T-helper 2 cell treated with Interferon-gamma antibody and Interleukin-4, amounts not matched to agents 100 ng/mL and 5 ng/mL, for 36 hours (primary cell): ENCODE results near the gene ZNF341. TPM values are rescaled to one million over a fixed set of nuclear protein-coding genes. Genes with fewer than 3 reads are reported as not detected.

Source experiments
- intact Hi-C: fragments of 100-400 bp; cut with micrococcal nuclease; formaldehyde crosslinking; loops from one replicate; pipeline ENCODE4 v1.15.1; 2023
- total RNA-seq: library from RNA; stranded (reverse); gene quantifications from 2 replicates; pipeline ENCODE4 v1.2.3, GENCODE V29; 2022

Gene ZNF341
- total RNA-seq, 1 donor from 2014 or later, result 6.4 TPM

DNA sequence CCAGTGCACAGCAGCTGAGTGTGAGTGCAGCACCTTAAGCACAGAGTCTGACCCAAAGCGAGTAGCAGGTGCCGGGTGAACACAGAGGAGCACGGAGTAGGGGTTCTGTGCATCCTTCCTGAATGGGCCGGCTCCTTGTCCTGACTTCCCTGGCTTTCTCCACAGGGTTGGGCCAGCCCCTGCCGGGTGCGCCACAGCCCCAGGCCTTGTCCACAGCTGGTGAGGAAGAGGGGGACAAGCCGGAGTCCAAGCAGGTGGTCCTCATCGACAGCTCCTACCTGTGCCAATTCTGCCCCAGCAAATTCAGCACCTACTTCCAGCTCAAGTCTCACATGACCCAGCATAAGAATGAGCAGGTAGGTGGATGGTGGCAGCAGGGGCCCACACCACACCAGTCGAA, 34.9 kb downstream of the ZNF341 start:
- intact Hi-C loops, result no loop called here

DNA sequence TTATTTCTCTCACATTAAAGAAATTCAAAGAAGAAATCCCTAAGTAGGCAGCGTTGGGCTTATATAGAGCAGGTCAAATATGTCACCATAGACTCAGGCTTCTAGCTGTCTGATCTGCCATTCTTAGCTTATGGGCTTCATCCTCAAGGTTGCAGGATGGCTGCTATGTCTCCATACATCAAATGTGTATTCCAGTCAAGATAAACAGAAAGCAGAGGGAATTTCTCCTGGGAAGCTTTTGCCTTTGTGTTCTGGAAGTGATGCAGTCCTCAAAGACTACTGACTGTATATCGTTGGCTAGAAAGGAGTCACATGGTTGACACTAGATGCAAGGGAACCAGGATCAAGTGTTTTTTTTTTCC, 36.0 kb downstream of the ZNF341 start:
- intact Hi-C loops, result no loop called here

DNA sequence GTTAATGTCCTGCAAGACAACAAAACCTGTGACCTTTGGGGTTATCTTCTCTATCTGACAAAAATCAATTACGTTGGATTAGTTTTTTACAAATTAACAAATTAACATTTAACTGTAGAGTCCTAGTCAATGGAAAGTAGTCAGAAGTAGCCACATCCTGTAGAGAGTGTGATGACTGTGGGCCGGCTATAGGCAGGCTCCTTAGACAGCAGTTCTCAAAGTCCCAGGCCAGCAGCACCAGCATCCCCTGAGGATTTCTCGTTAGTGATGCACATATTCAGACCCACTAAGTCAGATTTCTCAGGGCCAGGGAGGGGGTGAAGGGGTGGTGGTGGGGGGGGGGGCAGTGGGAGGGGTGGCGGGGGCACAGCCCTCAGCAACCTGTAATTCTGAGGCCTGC, 37.2 kb downstream of the ZNF341 start:
- intact Hi-C loops, result no loop called here

DNA sequence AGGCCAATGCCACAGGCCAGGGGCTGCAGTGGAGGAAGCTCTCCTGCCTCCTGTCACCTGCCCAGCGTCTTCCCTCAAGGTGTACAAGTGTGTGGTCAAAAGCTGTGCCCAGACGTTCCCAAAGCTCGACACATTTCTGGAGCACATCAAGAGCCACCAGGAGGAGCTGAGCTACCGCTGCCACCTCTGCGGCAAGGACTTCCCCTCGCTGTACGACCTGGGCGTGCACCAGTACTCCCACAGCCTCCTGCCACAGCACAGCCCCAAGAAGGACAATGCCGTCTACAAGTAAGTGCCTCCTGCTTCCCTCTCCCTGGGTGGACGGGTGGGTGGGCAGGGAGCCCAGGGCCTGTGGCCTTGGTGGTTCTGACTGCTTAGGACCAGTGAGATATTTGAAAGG, 38.2 kb downstream of the ZNF341 start:
- intact Hi-C loops, result no loop called here

DNA sequence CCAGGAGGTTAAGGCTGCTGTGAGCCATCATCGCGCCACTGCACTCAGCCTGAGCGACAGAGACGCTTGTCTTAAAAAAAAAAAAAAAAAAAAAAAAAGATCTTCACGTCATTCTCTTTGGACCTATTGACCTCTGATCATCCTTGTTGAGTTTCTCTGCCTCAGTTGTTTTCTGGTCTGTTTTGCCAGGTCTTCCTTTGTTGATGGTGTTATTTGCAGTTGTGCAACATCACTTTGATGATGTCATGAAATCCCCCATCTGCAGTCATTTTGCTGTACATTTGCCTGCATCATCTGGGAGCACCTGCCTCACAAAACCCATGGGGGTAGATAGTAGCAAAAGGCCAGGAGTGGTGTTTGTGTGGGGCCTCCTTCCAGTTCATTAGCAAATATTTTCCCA, 40.1 kb downstream of the ZNF341 start:
- intact Hi-C loops, result no loop called here

DNA sequence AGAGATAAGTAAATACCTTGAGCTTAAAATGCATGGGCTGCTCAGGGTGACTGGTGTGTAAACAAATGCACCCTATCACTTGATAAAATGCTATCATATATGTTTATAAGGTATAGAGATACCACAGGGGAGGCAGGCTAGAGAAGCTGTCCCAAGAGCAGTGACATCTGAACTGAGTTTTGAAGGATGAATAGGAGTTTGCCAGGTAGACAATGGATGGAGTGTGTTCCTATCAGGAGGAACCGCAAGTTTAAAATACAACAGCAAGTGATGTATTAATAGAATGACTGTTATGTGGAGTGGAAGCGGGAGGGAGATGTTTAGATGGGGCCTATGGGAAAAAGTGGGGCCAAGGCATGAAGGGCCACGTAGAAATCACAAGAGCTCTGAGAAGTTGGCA, 40.6 kb downstream of the ZNF341 start:
- intact Hi-C loops, result no loop called here

DNA sequence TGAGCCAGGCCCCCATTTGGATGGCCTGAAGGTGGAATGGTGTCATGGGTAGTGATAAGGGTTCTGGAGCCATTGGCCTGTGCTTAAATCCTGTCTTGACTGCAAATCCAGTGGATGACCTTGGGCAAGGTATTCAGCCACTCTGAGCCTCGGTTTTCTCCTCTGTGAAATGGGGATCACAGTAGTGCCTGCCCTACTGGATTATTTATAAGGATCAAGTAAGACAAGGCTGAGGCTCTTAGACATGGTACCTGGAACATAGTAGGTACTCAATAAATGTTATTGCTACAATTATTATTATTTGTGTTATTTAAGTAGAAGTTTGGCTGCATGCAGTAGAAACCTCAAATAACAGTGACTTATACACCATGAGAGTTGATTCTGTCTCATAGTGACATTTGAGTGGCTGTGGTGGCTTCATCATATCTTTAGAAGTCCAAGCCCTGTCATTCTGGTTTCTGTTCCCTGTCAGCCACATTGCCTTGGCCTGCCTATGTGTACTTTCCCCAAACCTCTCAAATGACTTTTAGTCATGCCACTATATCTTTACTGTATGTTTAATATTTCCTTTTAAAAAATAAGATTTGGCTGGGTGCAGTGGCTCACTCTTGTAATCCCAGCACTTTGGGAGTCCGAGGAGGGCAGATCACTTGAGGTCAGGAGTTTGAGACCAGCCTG, 41.8 kb downstream of the ZNF341 start:
- intact Hi-C loops, result no loop called here

DNA sequence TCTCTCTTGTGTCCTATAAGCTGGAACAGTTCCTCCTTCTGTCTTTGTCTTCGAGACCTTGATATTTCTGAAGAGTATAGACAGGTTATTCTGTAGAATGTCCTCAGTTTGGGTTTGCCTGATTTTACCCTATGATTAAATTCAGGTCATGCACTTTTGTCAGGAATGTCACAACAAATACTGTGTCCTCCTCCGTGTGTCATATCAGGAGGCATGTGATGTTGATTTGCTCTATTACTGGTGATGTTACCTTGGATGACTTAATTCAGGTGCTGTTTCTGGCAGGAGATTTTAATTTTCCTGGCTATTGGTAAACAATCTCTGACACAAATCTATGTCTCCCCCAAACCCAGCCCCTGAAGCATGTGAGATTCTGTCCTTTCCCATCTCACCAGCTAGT, 46.0 kb downstream of the ZNF341 start:
- intact Hi-C loops, result no loop called here

DNA sequence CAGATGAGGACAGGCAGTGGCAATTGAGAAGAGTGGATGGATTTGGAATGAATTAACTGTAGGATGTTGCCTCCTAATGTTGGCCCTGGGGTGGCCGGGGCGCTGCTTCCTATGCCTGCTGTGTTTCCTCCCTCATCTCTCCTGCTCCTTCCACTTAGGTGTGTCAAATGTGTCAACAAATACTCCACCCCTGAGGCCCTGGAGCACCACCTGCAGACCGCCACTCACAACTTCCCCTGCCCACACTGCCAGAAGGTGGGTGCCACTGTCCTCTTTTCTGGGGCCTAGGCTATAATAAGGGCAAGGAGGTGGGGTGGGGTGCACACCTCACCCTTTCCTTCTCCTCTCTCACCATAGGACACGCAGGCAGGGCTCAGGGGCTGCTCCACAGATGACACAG, 49.3 kb downstream of the ZNF341 start:
- intact Hi-C loops, result no loop called here

DNA sequence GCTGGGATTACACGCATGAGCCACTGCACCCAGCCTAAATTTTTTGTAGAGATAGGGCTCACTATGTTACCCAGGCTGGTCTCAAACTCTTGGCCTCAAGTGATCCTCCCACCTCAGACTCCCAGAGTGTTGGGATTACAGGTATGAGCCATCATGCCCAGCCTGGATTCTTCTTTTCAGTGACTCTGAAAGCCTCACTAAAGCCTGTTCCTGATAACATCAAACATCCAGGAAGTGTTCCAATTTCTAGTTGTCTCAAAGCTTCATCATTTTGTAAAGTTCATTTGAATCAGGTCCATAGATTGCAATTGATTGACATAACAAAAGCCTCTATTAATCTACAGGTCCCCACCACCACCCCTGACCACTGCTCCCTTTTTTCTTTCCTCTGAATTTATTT, 50.1 kb downstream of the ZNF341 start:
- intact Hi-C loops, result no loop called here

DNA sequence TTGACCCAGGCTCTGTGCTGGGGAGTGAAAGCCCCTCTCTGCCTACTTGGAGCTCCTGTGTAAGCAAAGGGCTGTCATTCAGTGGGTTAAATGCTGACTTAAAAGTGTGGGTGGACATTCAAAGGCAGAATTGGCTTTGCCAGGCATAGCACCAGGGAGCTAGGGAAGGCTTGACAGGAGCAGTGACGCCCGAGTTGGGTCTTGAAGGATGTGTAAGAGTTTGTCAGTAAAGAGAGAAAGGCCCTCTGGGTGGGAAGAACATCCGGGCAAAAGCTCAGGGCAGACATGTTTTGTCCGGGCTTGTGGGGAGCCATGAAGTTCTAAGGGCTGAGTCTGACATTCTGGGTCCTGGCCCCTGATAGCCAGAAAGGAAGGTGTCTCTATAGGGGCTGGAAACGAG, 51.5 kb downstream of the ZNF341 start:
- intact Hi-C loops, result no loop called here

DNA sequence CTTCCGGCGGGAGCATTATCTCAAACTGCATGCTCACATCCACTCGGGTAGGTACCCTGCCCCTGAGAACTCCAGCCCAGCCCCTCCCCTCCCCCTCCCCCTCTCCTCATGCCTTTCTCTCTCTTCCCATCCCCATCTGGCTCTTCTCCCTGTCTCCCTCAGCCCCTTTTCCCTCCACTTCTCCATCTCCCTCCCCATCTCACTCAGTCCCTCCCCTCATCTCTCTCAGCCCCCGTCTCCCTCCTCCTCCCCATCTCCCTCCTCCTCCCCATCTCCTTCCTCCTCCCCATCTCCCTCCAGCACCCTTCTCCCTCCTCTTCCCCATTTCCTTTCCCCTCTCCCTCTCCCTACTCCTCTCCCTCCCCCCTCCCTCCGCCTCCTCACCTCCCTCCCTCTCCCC, 52.0 kb downstream of the ZNF341 start:
- intact Hi-C loops, result no loop called here

DNA sequence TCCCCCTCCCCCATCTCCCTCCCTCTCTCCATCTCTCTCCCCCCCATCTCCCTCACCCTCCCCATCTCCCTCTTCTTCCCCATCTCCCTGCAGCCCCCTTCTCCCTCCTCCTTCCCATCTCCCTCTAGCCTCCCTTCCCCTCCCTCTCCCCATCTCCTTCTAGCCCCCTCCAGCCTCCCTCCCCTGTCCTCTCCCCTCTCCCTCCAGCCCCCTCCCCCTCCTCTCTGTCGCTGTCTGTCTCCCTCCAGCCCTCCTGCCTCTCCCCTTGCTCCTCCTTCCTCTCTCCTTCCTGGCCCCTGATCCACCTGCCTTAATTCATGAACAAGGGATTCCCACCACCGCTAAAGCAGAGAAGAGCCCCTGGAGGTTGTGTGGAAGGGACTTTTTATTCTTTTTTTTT, 52.4 kb downstream of the ZNF341 start:
- intact Hi-C loops, result no loop called here

DNA sequence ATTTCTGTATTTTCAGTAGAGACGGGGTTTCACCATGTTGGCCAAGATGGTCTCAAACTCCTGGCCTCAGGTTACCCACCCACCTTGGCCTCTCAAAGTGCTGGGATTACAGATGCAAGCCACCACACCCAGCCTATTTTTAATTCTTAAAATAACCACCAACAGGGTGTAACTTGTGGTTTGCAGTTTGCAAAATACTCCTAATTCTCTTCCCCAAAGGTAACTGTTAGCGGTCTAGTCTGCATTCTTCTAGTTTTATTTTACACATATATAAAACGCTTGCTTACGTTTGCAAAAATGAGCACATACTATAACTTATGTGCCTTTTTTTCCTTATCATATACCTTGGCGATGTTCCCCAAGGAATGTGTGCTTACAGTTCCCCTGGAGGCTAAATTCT, 53.7 kb downstream of the ZNF341 start:
- intact Hi-C loops, result no loop called here

DNA sequence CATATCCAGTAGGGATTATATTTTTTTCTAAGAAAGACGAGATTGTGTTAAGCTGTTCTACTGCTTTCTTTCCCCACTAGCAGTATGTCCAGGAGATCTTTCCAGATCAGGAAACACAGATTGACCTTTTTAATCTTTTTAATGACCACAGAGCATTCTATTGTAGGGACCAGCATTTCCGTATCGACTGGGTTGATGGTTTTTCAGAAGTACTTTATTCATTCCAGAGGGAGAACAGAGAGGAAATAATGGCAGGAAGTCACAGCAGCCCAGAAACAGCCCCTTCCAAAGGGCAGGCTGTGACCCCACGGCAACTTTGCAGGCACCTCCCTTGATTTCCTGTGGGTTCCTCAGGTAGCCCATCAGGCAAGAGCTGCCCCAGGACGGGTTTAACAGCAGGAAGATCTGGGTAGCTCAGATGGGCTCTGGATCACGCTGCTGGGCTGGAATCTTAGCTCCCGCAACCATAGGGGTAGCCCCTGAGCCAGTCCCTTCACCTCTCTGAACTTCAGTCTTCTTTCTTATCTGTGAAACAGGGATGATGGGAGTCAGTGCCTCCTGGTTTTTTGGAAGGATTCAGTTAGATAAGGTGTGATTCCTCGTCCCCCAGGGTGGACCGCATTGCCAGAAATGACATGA, 55.6 kb downstream of the ZNF341 start:
- intact Hi-C loops, result no loop called here

DNA sequence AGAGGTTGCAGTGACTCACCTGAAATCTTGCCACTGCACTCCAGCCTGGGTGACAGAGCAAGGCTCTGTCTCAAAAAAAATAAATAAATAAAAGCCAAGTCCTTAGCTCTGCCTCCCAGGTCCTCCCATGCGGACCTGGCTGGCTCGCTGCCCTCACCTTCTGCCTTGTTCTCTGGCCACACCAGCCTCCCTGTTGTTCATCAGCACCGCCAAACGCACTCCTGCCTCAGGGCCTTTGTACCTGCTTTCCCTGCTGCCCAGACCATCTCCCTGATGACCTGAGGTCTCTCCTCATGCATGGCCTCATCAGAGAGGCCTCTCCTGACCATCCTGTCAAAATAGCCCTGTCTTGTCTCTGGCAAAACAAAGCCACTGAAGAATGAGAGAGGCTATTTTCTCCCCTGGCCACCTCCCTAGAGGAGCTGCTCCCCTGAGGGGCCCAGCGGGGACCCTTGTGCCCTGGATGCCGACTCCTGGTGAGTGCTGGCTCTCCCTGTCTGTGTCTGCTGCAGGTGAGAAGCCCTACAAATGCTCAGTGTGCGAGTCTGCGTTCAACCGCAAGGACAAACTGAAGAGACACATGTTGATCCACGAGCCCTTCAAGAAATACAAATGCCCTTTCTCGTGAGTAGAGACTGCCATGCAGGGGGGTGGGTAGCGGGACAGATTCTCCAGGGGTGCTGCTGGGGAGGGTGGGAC, 56.7 kb downstream of the ZNF341 start:
- intact Hi-C loops, result no loop called here

DNA sequence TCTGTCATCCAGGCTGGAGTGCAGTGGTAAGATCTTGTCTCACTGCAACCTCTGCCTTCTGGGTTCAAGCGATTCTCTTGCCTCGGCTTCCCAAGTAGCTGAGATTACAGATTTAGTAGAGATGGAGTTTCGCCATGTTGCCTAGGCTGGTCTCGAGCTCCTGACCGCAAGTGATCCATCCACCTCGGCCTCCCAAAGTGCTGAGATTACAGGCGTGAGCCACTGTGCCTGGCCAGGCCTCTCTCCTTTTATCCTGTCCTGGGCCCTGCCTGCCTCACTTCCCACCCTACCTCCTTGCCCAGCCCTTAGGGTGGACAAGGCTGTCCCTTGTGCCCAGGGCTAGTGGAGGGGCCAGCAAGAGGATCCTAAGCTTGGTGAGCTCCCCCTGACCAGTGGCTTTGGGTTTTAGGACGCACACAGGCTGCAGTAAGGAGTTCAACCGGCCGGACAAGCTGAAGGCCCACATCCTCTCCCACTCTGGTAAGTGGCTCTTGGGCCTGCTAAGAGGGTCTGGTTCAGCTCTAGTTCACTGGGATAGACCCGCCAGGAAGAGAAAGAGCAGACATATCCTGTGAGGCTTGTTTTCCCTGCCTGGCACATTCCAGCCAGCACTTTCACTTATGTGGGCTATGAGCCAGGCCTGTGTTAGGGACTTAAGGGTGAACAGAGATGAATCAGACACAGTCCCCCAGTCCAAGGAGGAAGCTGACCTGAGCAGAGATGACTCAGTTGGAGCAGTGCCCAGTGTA, 57.5 kb downstream of the ZNF341 start:
- intact Hi-C loops, result no loop called here

DNA sequence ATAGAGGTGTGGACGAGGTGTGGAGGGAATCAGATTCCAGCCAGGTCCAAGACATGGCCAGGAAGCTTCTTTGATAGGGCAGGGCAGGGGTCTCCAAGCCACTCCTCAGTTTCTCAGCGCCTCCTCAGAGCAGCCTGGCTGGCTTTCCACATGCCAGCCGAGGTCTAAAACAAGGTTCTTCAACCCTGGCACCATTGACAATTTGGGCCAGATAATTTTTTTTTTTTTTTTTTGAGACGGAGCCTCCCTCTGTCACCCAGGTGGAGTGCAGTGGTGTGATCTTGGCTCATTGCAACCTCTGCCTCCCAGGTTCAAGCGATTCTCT, 58.0 kb downstream of the ZNF341 start:
- intact Hi-C loops, result loop anchor here (5.0 kb wide), 1 partner anchor 127 kb away; no protein-coding TSS in a partner anchor

DNA sequence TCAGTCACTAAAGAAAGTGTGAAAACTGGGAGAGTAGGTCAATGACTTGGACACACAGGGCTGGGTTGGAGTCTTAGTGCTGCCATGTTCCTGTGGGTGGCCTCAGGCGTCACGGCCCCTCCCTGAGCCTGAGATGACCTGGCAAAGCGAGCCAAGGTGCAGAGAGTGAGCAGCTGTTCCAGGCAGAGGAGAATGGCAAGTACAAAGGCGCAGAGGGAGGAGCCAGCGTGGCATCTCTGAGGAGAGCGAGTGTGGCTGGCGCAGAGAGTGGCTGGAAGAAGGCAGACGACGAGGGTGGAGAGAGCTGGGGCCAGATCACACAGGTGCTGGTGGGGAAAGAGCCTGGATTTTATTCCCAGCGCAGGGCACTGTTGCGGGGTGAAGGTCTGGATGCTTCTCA, 58.8 kb downstream of the ZNF341 start:
- intact Hi-C loops, result loop anchor here (5.0 kb wide), 1 partner anchor 127 kb away; no protein-coding TSS in a partner anchor

DNA sequence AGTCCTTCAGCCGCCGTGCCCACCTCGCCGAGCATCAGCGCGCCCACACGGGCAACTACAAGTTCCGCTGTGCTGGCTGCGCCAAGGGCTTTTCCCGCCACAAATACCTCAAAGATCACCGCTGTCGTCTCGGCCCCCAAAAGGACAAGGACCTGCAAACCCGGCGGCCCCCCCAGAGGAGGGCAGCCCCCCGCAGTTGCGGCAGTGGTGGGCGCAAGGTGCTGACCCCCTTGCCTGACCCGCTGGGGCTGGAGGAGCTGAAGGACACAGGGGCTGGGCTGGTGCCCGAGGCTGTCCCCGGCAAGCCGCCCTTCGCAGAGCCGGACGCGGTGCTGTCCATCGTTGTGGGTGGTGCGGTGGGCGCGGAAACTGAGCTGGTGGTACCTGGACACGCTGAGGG, 59.2 kb downstream of the ZNF341 start:
- intact Hi-C loops, result loop anchor here (5.0 kb wide), 1 partner anchor 126 kb away; no protein-coding TSS in a partner anchor

DNA sequence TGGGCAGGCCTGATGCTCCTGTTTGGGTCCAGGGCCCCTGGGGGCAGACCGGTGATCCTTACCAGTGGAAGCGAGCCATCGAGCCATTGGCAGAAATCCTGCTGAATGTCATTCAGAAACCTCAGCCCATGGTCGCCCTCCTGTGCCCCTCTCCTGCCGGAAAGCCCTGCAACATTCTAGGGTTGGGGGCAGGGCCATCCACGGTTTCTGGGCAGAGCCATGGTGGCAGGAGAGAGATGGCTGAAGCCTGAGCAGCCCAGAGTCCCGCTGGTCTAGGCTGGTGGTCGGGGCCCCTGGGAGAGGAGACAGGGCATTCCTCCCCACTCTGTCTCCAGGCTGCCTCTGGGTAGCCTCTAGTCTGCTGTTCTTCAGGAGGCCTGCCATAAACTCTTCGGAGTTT, 59.7 kb downstream of the ZNF341 start:
- intact Hi-C loops, result loop anchor here (5.0 kb wide), 1 partner anchor 126 kb away; no protein-coding TSS in a partner anchor
